ENCODE data around the gene MICA.
"Not testable (repeated sequence)": the region's sequence is repeated elsewhere in the genome, so short reads cannot be mapped to it uniquely, and the experiment has no call there.

MICA gene

DNA sequence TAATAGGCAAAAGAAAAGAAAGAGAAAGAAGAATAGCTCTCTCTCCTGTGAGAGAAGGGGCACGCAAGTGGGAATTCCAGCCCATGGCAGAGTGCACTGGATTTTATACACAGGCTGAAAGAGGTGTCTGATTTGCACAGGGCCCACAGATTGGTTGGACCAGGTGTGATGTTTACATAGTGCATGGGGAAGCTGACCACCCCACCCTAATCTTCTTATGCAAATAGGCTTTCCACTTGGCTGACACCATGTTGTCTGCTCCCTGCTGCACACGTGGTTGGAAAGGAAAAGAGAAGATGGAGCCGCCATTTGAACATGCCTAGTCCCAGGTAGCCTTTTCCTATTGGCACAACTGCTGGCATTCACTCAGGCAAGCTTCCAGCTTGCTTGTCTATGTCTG, 20.2 kb downstream of the MICA start:
- no peaks in the 10 kb centered on the region for H3K4me1 ChIP-seq (ENCODE audit: control insufficient read depth in 2 of 2, insufficient read depth in 2 of 2, low read length in 2 of 2)
- H3K9ac ChIP-seq (ENCODE audit: low read depth in 1 of 2, low read length in 2 of 2), result no peak overlapping the region

DNA sequence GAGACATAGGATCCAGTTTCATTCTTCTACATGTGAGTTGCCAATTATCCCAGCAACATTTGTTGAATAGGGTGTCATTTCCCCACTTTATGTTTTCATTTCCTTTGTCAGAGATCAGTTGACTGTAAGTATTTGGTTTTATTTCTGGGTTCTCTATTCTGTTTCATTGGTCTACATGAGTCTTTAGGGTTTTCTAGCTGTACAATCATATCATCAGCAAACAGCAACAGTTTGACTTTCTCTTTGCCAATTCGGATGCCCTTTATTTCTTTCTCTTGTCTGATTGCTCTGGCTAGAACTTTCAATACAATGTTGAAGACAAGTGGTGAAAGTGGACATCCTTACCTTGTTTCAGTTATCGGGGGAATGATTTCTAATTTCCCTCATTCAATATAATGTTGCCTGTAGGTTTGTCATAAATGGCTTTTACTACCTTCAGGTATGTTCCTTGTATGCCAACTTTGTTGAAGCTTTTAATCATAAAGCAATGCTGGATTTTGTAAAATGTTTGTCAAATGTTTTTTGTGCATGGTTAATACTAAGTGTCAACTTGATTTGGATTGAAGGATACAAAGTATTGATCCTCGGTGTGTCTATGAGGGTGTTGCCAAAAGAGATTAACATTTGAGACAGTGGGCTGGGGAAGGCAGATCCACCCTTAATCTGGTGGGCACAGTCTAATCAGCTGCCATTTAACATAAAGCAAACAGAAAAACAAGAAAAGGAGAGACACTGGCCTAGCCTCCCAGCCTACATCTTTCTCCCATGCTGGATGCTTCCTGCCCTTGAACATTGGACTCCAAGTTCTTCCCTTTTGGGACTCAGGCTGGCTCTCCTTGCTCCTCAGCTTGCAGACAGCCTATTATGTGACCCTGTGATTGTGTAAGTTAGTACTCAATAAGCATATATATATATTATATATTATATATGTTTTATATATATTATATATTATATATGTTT, 23.3 kb downstream of the MICA start:
- Histone ChIP-seq H3K36me3 (ENCODE audit: control insufficient read depth in 2 of 2, insufficient read depth in 2 of 2, low read length in 2 of 2) (no peaks in the 10 kb centered on the region), H3K9ac (ENCODE audit: low read depth in 1 of 2, low read length in 2 of 2) (no peak overlapping the region), H3K4me1 (ENCODE audit: control insufficient read depth in 2 of 2, insufficient read depth in 2 of 2, low read length in 2 of 2) (no peaks in the 10 kb centered on the region), H3K27me3 (ENCODE audit: control insufficient read depth in 2 of 2, insufficient read depth in 2 of 2, low read length in 2 of 2) (no peaks in the 10 kb centered on the region), H3K4me3 (ENCODE audit: low read length in 2 of 2) (no peak overlapping the region), H3K27ac (ENCODE audit: low read depth in 2 of 2, low read length in 2 of 2) (no peak overlapping the region), H3K9me3 (ENCODE audit: control insufficient read depth in 2 of 2, low read length in 2 of 2) (no peaks in the 10 kb centered on the region)

More for the DNA sequence above, 20.2 kb downstream of the MICA start:
- no peak overlapping the region for H3K4me3 ChIP-seq (ENCODE audit: low read length in 2 of 2)
- H3K9me3 ChIP-seq (ENCODE audit: control insufficient read depth in 2 of 2, low read length in 2 of 2), result no peaks in the 10 kb centered on the region
- no peaks in the 10 kb centered on the region for H3K27me3 ChIP-seq (ENCODE audit: control insufficient read depth in 2 of 2, insufficient read depth in 2 of 2, low read length in 2 of 2)
- H3K36me3 ChIP-seq (ENCODE audit: control insufficient read depth in 2 of 2, insufficient read depth in 2 of 2, low read length in 2 of 2), result no peaks in the 10 kb centered on the region
- H3K27ac ChIP-seq (ENCODE audit: low read depth in 2 of 2, low read length in 2 of 2), result no peak overlapping the region

DNA sequence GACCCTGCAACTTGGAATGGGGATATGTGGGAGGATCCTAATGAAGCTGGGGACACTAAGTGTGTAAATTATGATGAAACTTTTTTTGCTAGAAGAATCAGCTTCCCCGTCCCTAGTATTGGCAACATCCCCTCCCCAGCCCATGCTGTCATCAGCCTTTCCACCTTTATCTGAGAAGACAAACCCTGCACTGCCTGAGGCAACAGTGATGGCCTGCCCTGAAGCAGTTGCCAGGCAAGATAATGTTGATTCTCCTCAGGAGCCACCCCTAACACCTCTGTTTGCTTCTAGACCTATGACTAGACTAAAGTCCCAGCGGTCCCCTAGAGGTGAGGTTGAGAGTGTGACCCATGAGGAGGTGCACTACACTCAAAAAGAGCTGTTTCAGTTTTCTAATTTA, 27.1 kb downstream of the MICA start:
- H3K4me1 ChIP-seq (ENCODE audit: control insufficient read depth in 2 of 2, insufficient read depth in 2 of 2, low read length in 2 of 2), result no peaks in the 10 kb centered on the region
- H3K36me3 ChIP-seq (ENCODE audit: control insufficient read depth in 2 of 2, insufficient read depth in 2 of 2, low read length in 2 of 2), result no peaks in the 10 kb centered on the region
- H3K4me3 ChIP-seq (ENCODE audit: low read length in 2 of 2), result no peak overlapping the region
- H3K9ac ChIP-seq (ENCODE audit: low read depth in 1 of 2, low read length in 2 of 2), result no peak overlapping the region
- H3K27ac ChIP-seq (ENCODE audit: low read depth in 2 of 2, low read length in 2 of 2), result no peak overlapping the region
- H3K27me3 ChIP-seq (ENCODE audit: control insufficient read depth in 2 of 2, insufficient read depth in 2 of 2, low read length in 2 of 2), result no peaks in the 10 kb centered on the region
- no peaks in the 10 kb centered on the region for H3K9me3 ChIP-seq (ENCODE audit: control insufficient read depth in 2 of 2, low read length in 2 of 2)

DNA sequence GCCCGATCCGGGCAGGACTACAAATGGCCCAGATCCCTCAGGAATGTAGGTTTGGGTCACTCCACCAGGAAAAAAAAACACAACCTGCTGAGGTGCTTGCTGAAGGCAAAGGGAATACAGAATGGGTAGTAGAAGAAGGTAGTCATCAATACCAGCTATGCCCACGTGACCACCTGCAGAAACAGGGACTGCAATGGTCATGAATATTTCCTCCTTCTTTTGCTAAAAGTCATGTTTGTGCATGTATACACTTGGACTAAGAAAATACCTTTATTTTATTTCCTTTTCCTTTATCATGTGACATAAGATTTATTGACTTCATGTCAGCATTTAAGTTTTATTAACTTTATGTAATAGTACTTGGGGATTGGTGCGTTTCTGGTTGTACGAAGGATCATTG, 31.7 kb downstream of the MICA start:
- not testable (repeated sequence) for H3K4me1 ChIP-seq (ENCODE audit: control insufficient read depth in 2 of 2, insufficient read depth in 2 of 2, low read length in 2 of 2); H3K9me3 ChIP-seq (ENCODE audit: control insufficient read depth in 2 of 2, low read length in 2 of 2); H3K27ac ChIP-seq (ENCODE audit: low read depth in 2 of 2, low read length in 2 of 2); H3K36me3 ChIP-seq (ENCODE audit: control insufficient read depth in 2 of 2, insufficient read depth in 2 of 2, low read length in 2 of 2); H3K27me3 ChIP-seq (ENCODE audit: control insufficient read depth in 2 of 2, insufficient read depth in 2 of 2, low read length in 2 of 2); H3K9ac ChIP-seq (ENCODE audit: low read depth in 1 of 2, low read length in 2 of 2); H3K4me3 ChIP-seq (ENCODE audit: low read length in 2 of 2)

DNA sequence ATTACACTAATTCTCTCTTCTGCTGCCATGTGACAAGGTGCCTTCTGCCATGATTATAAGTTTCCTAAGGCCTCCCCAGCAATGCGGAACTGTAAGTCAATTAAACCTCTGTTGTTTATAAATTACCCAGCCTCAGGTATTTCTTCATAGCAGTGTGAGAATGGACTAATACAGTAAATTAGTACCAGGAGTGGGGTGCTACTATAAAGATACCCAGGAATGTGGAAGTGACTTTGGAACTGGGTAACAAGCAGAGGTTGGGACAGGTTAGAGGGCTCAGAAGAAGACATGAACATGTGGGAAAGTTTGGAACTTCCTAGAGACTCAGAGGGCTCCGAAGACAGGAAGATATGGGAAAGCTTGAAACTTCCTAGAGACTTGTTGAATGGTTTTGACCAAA, 34.8 kb downstream of the MICA start:
- H3K27me3 ChIP-seq (ENCODE audit: control insufficient read depth in 2 of 2, insufficient read depth in 2 of 2, low read length in 2 of 2), result no peaks in the 10 kb centered on the region
- H3K4me1 ChIP-seq (ENCODE audit: control insufficient read depth in 2 of 2, insufficient read depth in 2 of 2, low read length in 2 of 2), result no peaks in the 10 kb centered on the region
- H3K9ac ChIP-seq (ENCODE audit: low read depth in 1 of 2, low read length in 2 of 2), result no peak overlapping the region
- H3K4me3 ChIP-seq (ENCODE audit: low read length in 2 of 2), result no peak overlapping the region
- no peak overlapping the region for H3K27ac ChIP-seq (ENCODE audit: low read depth in 2 of 2, low read length in 2 of 2)
- no peaks in the 10 kb centered on the region for H3K9me3 ChIP-seq (ENCODE audit: control insufficient read depth in 2 of 2, low read length in 2 of 2)
- no peaks in the 10 kb centered on the region for H3K36me3 ChIP-seq (ENCODE audit: control insufficient read depth in 2 of 2, insufficient read depth in 2 of 2, low read length in 2 of 2)

DNA sequence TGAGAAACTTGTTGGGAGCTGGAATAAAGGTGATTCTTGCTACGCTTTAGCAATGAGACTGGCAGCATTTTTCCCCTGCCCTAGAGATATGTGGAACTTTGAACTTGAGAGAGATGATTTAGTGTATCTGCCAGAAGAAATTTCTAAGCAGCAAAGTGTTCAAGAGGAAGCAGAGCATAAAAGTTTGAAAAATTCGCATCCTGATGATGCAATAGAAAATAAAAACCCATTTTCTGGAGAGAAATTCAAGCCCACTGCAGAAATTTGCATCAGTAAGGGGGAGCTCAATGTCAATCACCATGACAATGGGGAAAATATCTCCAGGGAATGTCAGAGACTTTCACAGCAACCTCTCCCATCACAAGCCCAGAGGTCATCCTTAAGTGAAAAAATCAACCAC, 35.3 kb downstream of the MICA start:
- H3K9me3 ChIP-seq (ENCODE audit: control insufficient read depth in 2 of 2, low read length in 2 of 2), result no peaks in the 10 kb centered on the region
- no peak overlapping the region for H3K4me3 ChIP-seq (ENCODE audit: low read length in 2 of 2)
- no peak overlapping the region for H3K27ac ChIP-seq (ENCODE audit: low read depth in 2 of 2, low read length in 2 of 2)
- H3K27me3 ChIP-seq (ENCODE audit: control insufficient read depth in 2 of 2, insufficient read depth in 2 of 2, low read length in 2 of 2), result no peaks in the 10 kb centered on the region
- no peaks in the 10 kb centered on the region for H3K4me1 ChIP-seq (ENCODE audit: control insufficient read depth in 2 of 2, insufficient read depth in 2 of 2, low read length in 2 of 2)
- no peak overlapping the region for H3K9ac ChIP-seq (ENCODE audit: low read depth in 1 of 2, low read length in 2 of 2)
- no peaks in the 10 kb centered on the region for H3K36me3 ChIP-seq (ENCODE audit: control insufficient read depth in 2 of 2, insufficient read depth in 2 of 2, low read length in 2 of 2)

DNA sequence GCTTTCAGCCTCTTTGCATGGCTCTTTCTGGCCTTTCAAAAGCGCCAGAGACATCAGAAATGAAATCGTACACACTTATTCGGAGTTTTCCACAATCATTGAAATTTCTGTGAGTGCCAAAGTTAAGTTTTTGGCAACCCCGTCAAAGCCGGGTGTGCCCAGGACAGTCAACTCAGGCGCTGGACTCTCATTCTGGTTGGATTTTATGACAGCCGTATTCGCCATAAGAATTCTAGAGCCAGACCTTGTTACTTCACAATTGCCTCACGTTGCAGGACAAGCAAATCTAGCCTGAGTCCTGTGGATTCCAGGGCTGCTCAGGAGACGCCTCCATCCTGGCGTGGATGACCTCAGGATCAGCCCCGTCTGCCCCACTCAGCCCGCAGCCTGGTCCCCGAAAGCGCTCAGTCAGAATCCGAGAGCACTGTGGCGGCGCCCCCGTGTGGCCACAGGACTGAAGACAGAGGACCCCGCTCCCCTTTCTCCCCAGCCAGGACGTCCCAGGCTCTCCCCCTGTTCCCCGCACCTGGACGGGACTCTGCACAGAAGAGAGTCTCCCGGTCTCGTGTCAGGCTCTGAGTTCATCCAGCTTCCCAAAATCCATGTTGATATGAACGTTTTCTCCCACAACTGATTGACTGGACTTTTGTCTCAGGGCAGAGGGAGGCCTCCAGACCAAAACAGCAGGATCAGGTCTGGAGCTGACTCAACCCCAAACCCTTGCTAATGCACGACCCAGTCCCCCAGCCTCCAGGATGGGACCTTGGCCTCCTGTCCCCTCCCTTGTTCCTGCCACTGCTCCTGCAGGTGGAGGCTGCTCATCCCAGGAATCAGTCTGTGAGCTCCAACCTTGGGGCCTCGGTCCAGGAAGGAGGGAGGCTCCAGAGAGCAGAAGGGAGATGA, 38.2 kb downstream of the MICA start:
- Histone ChIP-seq H3K4me3 (ENCODE audit: low read length in 2 of 2) (peak overlapping the region in 1 of 2 donors; percentile 42), H3K9me3 (ENCODE audit: control insufficient read depth in 2 of 2, low read length in 2 of 2) (no peaks in the 10 kb centered on the region), H3K9ac (ENCODE audit: low read depth in 1 of 2, low read length in 2 of 2) (peak overlapping the region in 1 of 2 donors; percentile 2)

DNA sequence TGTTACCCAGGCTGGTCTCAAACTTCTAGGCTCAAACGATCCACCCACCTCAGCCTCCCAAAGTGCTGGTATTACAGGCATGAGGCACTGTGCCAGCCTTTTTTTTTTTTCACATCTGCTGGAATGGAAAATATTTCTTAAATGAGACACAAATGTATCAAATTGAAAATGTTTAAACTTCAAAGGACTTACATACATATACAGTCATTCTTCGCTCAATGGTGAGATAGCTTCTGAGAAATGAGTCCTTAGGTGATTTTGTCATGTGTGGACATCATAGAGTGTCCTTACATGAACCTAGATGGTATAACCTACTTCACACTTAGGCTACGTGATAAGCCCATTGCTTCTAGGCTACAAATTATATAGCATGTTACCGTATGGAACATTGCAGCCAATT, 43.1 kb downstream of the MICA start:
- Histone ChIP-seq H3K9me3 (ENCODE audit: control insufficient read depth in 2 of 2, low read length in 2 of 2) (no peaks in the 10 kb centered on the region), H3K4me1 (ENCODE audit: control insufficient read depth in 2 of 2, insufficient read depth in 2 of 2, low read length in 2 of 2) (no peaks in the 10 kb centered on the region), H3K9ac (ENCODE audit: low read depth in 1 of 2, low read length in 2 of 2) (no peak overlapping the region), H3K36me3 (ENCODE audit: control insufficient read depth in 2 of 2, insufficient read depth in 2 of 2, low read length in 2 of 2) (no peaks in the 10 kb centered on the region), H3K27me3 (ENCODE audit: control insufficient read depth in 2 of 2, insufficient read depth in 2 of 2, low read length in 2 of 2) (peaks cover 0 to 7% of the 10 kb centered on the region in 2 donors), H3K27ac (ENCODE audit: low read depth in 2 of 2, low read length in 2 of 2) (no peak overlapping the region), H3K4me3 (ENCODE audit: low read length in 2 of 2) (no peak overlapping the region)

More for the DNA sequence above, 38.2 kb downstream of the MICA start:
- H3K4me1 ChIP-seq (ENCODE audit: control insufficient read depth in 2 of 2, insufficient read depth in 2 of 2, low read length in 2 of 2), result no peaks in the 10 kb centered on the region
- peaks cover 0 to under 1% of the 10 kb centered on the region in 2 donors for H3K27me3 ChIP-seq (ENCODE audit: control insufficient read depth in 2 of 2, insufficient read depth in 2 of 2, low read length in 2 of 2)
- H3K27ac ChIP-seq (ENCODE audit: low read depth in 2 of 2, low read length in 2 of 2), result no peak overlapping the region
- H3K36me3 ChIP-seq (ENCODE audit: control insufficient read depth in 2 of 2, insufficient read depth in 2 of 2, low read length in 2 of 2), result no peaks in the 10 kb centered on the region

DNA sequence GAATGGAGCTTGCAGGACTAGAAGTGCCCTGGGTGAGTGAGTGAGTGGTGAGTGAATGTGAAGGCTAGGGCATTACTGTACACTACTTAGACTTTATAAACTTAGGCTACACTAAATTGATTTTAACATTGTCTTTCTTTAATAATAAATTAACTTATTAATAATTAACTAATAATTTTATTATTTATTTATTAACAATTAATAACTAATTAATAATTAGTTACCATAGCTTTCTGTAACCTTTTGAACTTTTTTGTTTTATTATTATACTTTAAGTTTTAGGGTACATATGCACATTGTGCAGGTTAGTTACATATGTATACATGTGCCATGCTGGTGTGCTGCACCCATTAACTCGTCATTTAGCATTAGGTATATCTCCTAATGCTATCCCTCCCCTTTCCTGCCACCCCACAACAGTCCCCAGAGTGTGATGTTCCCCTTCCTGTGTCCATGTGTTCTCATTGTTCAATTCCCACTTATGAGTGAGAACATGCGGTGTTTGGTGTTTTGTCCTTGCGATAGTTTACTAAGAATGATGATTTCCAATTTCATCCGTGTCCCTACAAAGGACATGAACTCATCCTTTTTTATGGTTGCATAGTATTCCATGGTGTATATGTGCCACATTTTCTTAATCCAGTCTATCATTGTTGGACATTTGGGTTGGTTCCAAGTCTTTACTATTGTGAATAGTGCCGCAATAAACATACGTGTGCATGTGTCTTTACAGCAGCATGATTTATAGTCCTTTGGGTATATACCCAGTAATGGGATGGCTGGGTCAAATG, 43.8 kb downstream of the MICA start:
- H3K36me3 ChIP-seq (ENCODE audit: control insufficient read depth in 2 of 2, insufficient read depth in 2 of 2, low read length in 2 of 2); H3K4me3 ChIP-seq (ENCODE audit: low read length in 2 of 2); H3K9me3 ChIP-seq (ENCODE audit: control insufficient read depth in 2 of 2, low read length in 2 of 2); H3K9ac ChIP-seq (ENCODE audit: low read depth in 1 of 2, low read length in 2 of 2); H3K27me3 ChIP-seq (ENCODE audit: control insufficient read depth in 2 of 2, insufficient read depth in 2 of 2, low read length in 2 of 2); H3K27ac ChIP-seq (ENCODE audit: low read depth in 2 of 2, low read length in 2 of 2); H3K4me1 ChIP-seq (ENCODE audit: control insufficient read depth in 2 of 2, insufficient read depth in 2 of 2, low read length in 2 of 2): not testable (repeated sequence)
